ENCODE results near the gene GPR160.

DNA sequence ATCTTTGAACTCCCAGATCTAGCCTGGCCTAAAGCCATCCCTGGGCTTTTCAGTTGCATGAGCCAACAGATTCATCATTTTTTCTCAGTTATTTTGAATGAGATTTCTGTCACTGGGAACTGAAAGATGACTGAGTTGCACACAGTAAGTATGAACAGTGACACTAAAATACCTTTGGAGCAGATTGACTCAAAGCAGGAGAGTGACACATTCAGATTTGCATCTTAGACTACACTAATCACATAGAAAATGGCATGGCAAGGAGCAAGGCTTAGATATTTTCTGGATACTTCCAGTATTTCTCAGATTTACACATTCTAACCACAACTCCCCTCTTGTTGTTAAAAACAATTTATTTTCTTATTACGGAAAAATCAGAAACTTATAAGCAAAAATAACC lies 38.4 kb upstream of the GPR160 start:
- TF ChIP-seq CTCF (IDR thresholded peaks at IDR 0.05; ENCODE audit: poor library complexity), result no peak
- no peak for TF ChIP-seq EZH2 (IDR thresholded peaks at IDR 0.05; ENCODE audit: borderline replicate concordance)
- TF ChIP-seq EZH2phosphoT487 (IDR thresholded peaks at IDR 0.05; ENCODE audit: low read depth, severe bottlenecking, unreplicated experiment), result no peak
